Fibroblast of lung (primary cell): ENCODE results near the gene HCRT. TPM values are rescaled to one million over a fixed set of nuclear protein-coding genes. Genes with fewer than 3 reads are reported as not detected.
"Not testable (repeated sequence)": the region's sequence is repeated elsewhere in the genome, so short reads cannot be mapped to it uniquely, and the experiment has no call there.

Experiments used
- DNase-seq, 2 donors: peaks; one replicate each; pipeline versions ENCODE4 v3.0.0 to v3.0.0-alpha.2; 2010; ENCODE audit warnings: low read depth in 2 of 2
- H2AFZ ChIP-seq: 2 replicates; pipeline ENCODE4 v1.5.1; 2012; ENCODE audit warnings: low read length, control low read depth, inconsistent platforms
- H3K27ac ChIP-seq: 2 replicates; pipeline ENCODE4 v1.5.1; 2011; ENCODE audit warnings: low read length, control low read depth; ENCODE audit not compliant: insufficient read depth
- H3K27me3 ChIP-seq: 2 replicates; pipeline ENCODE4 v1.5.1; 2011; ENCODE audit warnings: mild to moderate bottlenecking, low read length; ENCODE audit not compliant: control insufficient read depth, insufficient read depth
- H3K36me3 ChIP-seq: 2 replicates; pipeline ENCODE4 v1.5.1; 2011; ENCODE audit warnings: low read length; ENCODE audit not compliant: control insufficient read depth, insufficient read depth
- H3K4me1 ChIP-seq: 2 replicates; pipeline ENCODE4 v1.5.1; 2011; ENCODE audit warnings: low read length; ENCODE audit not compliant: control insufficient read depth, insufficient read depth; ENCODE audit errors: extremely low read depth
- H3K4me2 ChIP-seq: 2 replicates; pipeline ENCODE4 v1.5.1; 2011; ENCODE audit warnings: low read length, control low read depth; ENCODE audit not compliant: insufficient read depth; ENCODE audit errors: extremely low read depth
- H3K4me3 ChIP-seq, 4 experiments: fragments of 200-600 bp in 1 of 4; sonication (generic) in 1 of 4; replicated peaks in 1 of 4; 2 replicates each; pipeline ENCODE4 v1.5.1; 2011 to 2016; ENCODE audit warnings: low read length in 4 of 4, low read depth in 3 of 4, mild to moderate bottlenecking in 3 of 4, control low read depth in 2 of 4, inconsistent platforms in 1 of 4, mixed read lengths in 1 of 4; ENCODE audit not compliant: insufficient read depth in 1 of 4; ENCODE audit errors: control extremely low read depth in 1 of 4
- H3K79me2 ChIP-seq: 2 replicates; pipeline ENCODE4 v1.5.1; 2012; ENCODE audit warnings: mild to moderate bottlenecking, low read length, inconsistent platforms; ENCODE audit not compliant: control insufficient read depth, insufficient read depth
- H3K9ac ChIP-seq: 2 replicates; pipeline ENCODE4 v1.5.1; 2011; ENCODE audit warnings: mild to moderate bottlenecking, low read length, control low read depth; ENCODE audit not compliant: insufficient read depth
- H3K9me3 ChIP-seq: 2 replicates; pipeline ENCODE4 v1.5.1; 2012; ENCODE audit warnings: low read depth, low read length; ENCODE audit not compliant: control insufficient read depth, insufficient read depth
- H4K20me1 ChIP-seq: 2 replicates; pipeline ENCODE4 v1.5.1; 2011; ENCODE audit warnings: low read length; ENCODE audit not compliant: control insufficient read depth, insufficient read depth; ENCODE audit errors: extremely low read depth
- CTCF ChIP-seq, 2 donors: IDR thresholded peaks in 1 of 2; conservative IDR thresholded peaks in 1 of 2; 1 replicate in 1 of 2; 2 replicates in 1 of 2; pipeline ENCODE4 v1.5.1; 2011 to 2012; ENCODE audit warnings: low read length in 2 of 2, control low read depth in 1 of 2, inconsistent platforms in 1 of 2, low read depth in 1 of 2, mild to moderate bottlenecking in 1 of 2
- EZH2 ChIP-seq: IDR thresholded peaks from 2 replicates; pipeline ENCODE4 v1.5.1; 2012; ENCODE audit warnings: low read length, control low read depth, mild to moderate bottlenecking; ENCODE audit errors: missing control alignments
- polyA plus RNA-seq, 2 donors: library from polyadenylated mRNA; depleted of rRNA in 1 of 2; stranded (reverse) in 1 of 2; unstranded in 1 of 2; fragments of >200 nt; gene quantifications; 2 replicates each; pipeline ENCODE4 v1.2.1, GENCODE V29; 2011 to 2012; ENCODE audit warnings: missing spikeins in 1 of 2
- total RNA-seq: library from RNA; depleted of rRNA; stranded (reverse); fragments of >200 nt; gene quantifications from 2 replicates; pipeline ENCODE4 v1.2.1, GENCODE V29; 2014

The HCRT gene
- total and polyA plus RNA-seq, 2 donors (not counting 1 experiment from before 2014, with no cell fraction given), result not detected

DNA sequence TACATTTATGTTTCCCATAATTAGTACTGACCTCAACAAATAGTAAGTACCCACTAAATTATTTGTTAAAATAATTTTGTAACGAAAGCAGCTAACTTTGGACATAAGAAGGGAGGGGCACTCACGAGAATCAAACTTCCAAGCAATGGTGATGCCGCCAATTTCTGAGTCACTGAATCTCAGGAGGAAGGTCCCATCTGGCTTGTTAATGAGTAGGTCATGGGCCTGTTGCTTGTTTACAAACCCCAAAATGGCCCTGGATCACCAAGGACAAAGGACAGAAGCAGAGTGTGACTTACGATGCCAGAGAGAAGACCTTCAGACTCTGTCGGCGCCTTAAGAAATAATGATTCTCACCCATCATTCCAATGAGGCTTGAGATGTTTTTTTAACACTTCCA lies 24.8 kb upstream of the HCRT start:
- no peaks in the 10 kb centered on the region for H4K20me1 ChIP-seq
- H3K4me3 ChIP-seq, result no peak overlapping the region
- no peak overlapping the region for H2AFZ ChIP-seq
- no peaks in the 10 kb centered on the region for H3K9me3 ChIP-seq
- no peak for DNase-seq
- no peak overlapping the region for H3K9ac ChIP-seq
- H3K27me3 ChIP-seq, result no peaks in the 10 kb centered on the region
- no peak overlapping the region for H3K27ac ChIP-seq
- TF ChIP-seq CTCF (conservative IDR thresholded peaks at IDR 0.05 in 1 of 2, IDR thresholded peaks at IDR 0.05 in 1 of 2; ENCODE audit: low read depth in 1 of 2, low read length in 2 of 2), result no peak
- no peak for TF ChIP-seq EZH2
- H3K4me2 ChIP-seq, result no peak overlapping the region
- no peaks in the 10 kb centered on the region for H3K79me2 ChIP-seq
- peaks cover 4% of the 10 kb centered on the region for H3K36me3 ChIP-seq
- no peaks in the 10 kb centered on the region for H3K4me1 ChIP-seq

- H3K27me3 ChIP-seq, H3K79me2 ChIP-seq, H3K4me2 ChIP-seq, DNase-seq, H3K9me3 ChIP-seq, H3K36me3 ChIP-seq, H4K20me1 ChIP-seq, H3K4me3 ChIP-seq, H3K9ac ChIP-seq, H3K4me1 ChIP-seq, H2AFZ ChIP-seq, H3K27ac ChIP-seq: not testable (repeated sequence)
These were observed 20.9 kb upstream of the HCRT start for GRCh38 chr17:42206153-42206612.

DNA sequence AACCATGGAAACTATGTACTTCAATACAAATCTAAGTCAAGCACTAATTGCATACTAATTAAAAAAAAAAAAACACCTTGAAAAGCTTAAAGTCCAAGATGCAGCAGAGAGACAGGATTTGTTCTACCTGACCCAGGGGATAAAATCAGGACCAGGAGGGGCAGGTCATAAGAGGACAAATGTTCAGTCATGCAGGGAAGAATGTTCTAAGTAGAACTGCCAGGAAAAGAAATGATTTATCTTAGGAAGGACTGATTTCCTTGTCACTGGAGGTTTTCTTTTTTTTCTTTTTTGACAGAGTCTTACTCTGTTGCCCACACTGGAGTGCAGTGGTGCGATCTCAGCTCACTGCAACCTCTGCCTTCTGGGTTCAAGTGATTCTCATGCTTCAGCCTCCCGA lies 18.1 kb upstream of the HCRT start:
- H3K9me3 ChIP-seq, result no peaks in the 10 kb centered on the region
- no peak for DNase-seq
- no peak overlapping the region for H3K4me2 ChIP-seq
- TF ChIP-seq CTCF (conservative IDR thresholded peaks at IDR 0.05 in 1 of 2, IDR thresholded peaks at IDR 0.05 in 1 of 2; ENCODE audit: low read depth in 1 of 2, low read length in 2 of 2) (no peak), EZH2 (no peak)
- no peaks in the 10 kb centered on the region for H3K4me1 ChIP-seq
- no peaks in the 10 kb centered on the region for H4K20me1 ChIP-seq
- H3K27me3 ChIP-seq, result no peaks in the 10 kb centered on the region
- no peak overlapping the region for H3K27ac ChIP-seq
- H3K79me2 ChIP-seq, result no peaks in the 10 kb centered on the region
- no peak overlapping the region for H3K4me3 ChIP-seq
- no peak overlapping the region for H2AFZ ChIP-seq
- H3K9ac ChIP-seq, result no peak overlapping the region
- H3K36me3 ChIP-seq, result peaks cover 2% of the 10 kb centered on the region
